Kidney (tissue), 22 donors: ENCODE measurements around the gene MEN1. TPM values are rescaled to one million over a fixed set of nuclear protein-coding genes. Genes with fewer than 3 reads are reported as not detected.

Experiments
- DNase-seq, 5 donors: peaks; one replicate each; pipeline ENCODE4 v3.0.0-alpha.2; 2013 to 2020
- FAIRE-seq: peaks from 2 replicates; lab custom pipeline; 2012; peaks lifted over from hg19 to GRCh38; lab: Jason Lieb, UNC
- H3K27ac ChIP-seq, 2 donors: one replicate each; pipeline ENCODE4 v1.7.0; 2013; ENCODE audit warnings: low read depth in 2 of 2, low read length in 2 of 2, inconsistent platforms in 1 of 2
- H3K27me3 ChIP-seq: one replicate; pipeline ENCODE4 v1.7.1; 2013; ENCODE audit warnings: low read length, inconsistent platforms; ENCODE audit not compliant: control insufficient read depth, insufficient read depth
- H3K36me3 ChIP-seq, 3 donors: one replicate each; pipeline versions ENCODE4 v1.7.0 to v1.7.1; 2013; ENCODE audit warnings: low read length in 3 of 3, control low read depth in 1 of 3, inconsistent platforms in 1 of 3; ENCODE audit not compliant: insufficient read depth in 3 of 3, control insufficient read depth in 2 of 3
- H3K4me1 ChIP-seq, 3 donors: one replicate each; pipeline versions ENCODE4 v1.7.0 to v1.7.1; 2013; ENCODE audit warnings: low read length in 3 of 3, inconsistent platforms in 1 of 3, low read depth in 1 of 3; ENCODE audit not compliant: control insufficient read depth in 2 of 3, insufficient read depth in 2 of 3
- H3K4me3 ChIP-seq, 3 donors: one replicate each; pipeline versions ENCODE4 v1.7.0 to v1.8.1; 2013; ENCODE audit warnings: low read length in 3 of 3, control low read depth in 1 of 3, inconsistent platforms in 1 of 3
- H3K9ac ChIP-seq, 3 donors: one replicate each; pipeline versions ENCODE4 v1.7.0 to v1.7.1; 2013; ENCODE audit warnings: low read length in 3 of 3, control low read depth in 1 of 3, inconsistent platforms in 1 of 3
- H3K9me3 ChIP-seq, 3 donors: one replicate each; pipeline versions ENCODE4 v1.7.0 to v1.7.1; 2013; ENCODE audit warnings: low read length in 3 of 3, control low read depth in 1 of 3, inconsistent platforms in 1 of 3; ENCODE audit not compliant: control insufficient read depth in 2 of 3, insufficient read depth in 1 of 3
- CTCF ChIP-seq: IDR thresholded peaks from 3 replicates; pipeline ENCODE4 v1.5.1; 2012; ENCODE audit warnings: mild to moderate bottlenecking, moderate library complexity, borderline replicate concordance; ENCODE audit not compliant: insufficient read depth; ENCODE audit errors: extremely low read depth
- intact Hi-C: fragments of 100-400 bp; cut with DNase I; formaldehyde crosslinking; loops from one replicate; pipeline ENCODE4 v1.11.1; 2022
- long read RNA-seq, 10 donors: library from polyadenylated mRNA in 1 of 10; unstranded in 1 of 10; transcript quantifications; one replicate each; pipeline ENCODE4 v2.0.0 and lab custom pipeline, GENCODE V29; 2021 to 2026
- polyA plus RNA-seq: library from polyadenylated mRNA; stranded (reverse); fragments of 350-450 nt; fragmentation: Illumina TruSeq; extraction: RNeasy Lipid Tissue Mini Kit (QIAGEN cat#74804); gene quantifications from one replicate; pipeline ENCODE4 v1.2.3, GENCODE V29; 2014; ENCODE audit warnings: low read depth, low replicate concordance; ENCODE audit not compliant: insufficient read depth
- total RNA-seq: library from RNA; stranded (reverse); fragmentation: NEBNext Ultra II Directional; extraction: Animal tissue kit (Norgen Biotek cat#: 25700); gene quantifications from one replicate; pipeline ENCODE4 v1.2.1, GENCODE V29; 2021
- donor health status: control.
- donor health status: control.
- donor health status: control.
- donor health status: control.
- donor health status: control.
- donor health status: DM: yes; HTN: yes; CAD: no.
- donor health status: Normal renal cell carcinoma (clear cell type).

The MEN1 gene
- 20.9 TPM for total RNA-seq
- 24.0 TPM for polyA plus RNA-seq
- long read RNA-seq, donor 1, partial matches to known transcripts: 0 of 4 reads
- long read RNA-seq, donor 1, other reads (novel, unspliced or antisense): 0 of 4 reads
- long read RNA-seq, donor 2, partial matches to known transcripts: 0 of 6 reads
- long read RNA-seq, donor 2, other reads (novel, unspliced or antisense): 0 of 6 reads
- long read RNA-seq, donor 3, partial matches to known transcripts: 0 of 1 reads
- long read RNA-seq, donor 3, other reads (novel, unspliced or antisense): 0 of 1 reads
- long read RNA-seq, donor 4, partial matches to known transcripts: 0 of 8 reads
- long read RNA-seq, donor 4, other reads (novel, unspliced or antisense): 0 of 8 reads
- long read RNA-seq, donor 5: 0 reads
- long read RNA-seq, donor 6: 0 reads
- long read RNA-seq, donor 7, partial matches to known transcripts: 2 of 17 reads
- long read RNA-seq, donor 7, other reads (novel, unspliced or antisense): 10 of 17 reads
- long read RNA-seq, donor 8, partial matches to known transcripts: 0 of 1 reads
- long read RNA-seq, donor 8, other reads (novel, unspliced or antisense): 0 of 1 reads
- long read RNA-seq, donor 9, partial matches to known transcripts: 0 of 1 reads
- long read RNA-seq, donor 9, other reads (novel, unspliced or antisense): 0 of 1 reads
- long read RNA-seq, donor 10, partial matches to known transcripts: 0 of 6 reads
- long read RNA-seq, donor 10, other reads (novel, unspliced or antisense): 0 of 6 reads

- H3K27me3 ChIP-seq: no peaks in the 10 kb centered on the region
- H3K9me3 ChIP-seq: no peaks in the 10 kb centered on the region
- FAIRE-seq: peak; percentile 90
- peak; percentile 98 to 99 (median 98) for DNase-seq
- intact Hi-C loops: no loop called here
- H3K4me1 ChIP-seq: peaks cover 0 to 7% (median 4%) of the 10 kb centered on the region in 3 donors
- TF ChIP-seq CTCF: no peak
- peak within 1 kb of the TSS; percentile 16 to 61 (median 33) for H3K9ac ChIP-seq
- peak within 1 kb of the TSS; percentile 54 to 85 (median 64) for H3K4me3 ChIP-seq
- H3K27ac ChIP-seq: peak within 1 kb of the TSS; percentile 53 to 63
- H3K36me3 ChIP-seq: peaks cover 0 to 11% (median 4%) of the 10 kb centered on the region in 3 donors
Observed at GRCh38 chr11:64810271-64810890, at the start of gene MEN1. Gene MEN1, minus strand, starts transcription at chr11:64810551. Its CDS starts 442 bp downstream, at chr11:64810109.

- Histone ChIP-seq H3K27me3 (no peaks in the 10 kb centered on the region), H3K9me3 (no peaks in the 10 kb centered on the region), H3K4me1 (peaks cover 0 to 47% (median 13%) of the 10 kb centered on the region in 3 donors), H3K27ac (peak overlapping the region in 1 of 2 donors; percentile 60), H3K36me3 (peaks cover 0 to 20% (median 13%) of the 10 kb centered on the region in 3 donors), H3K4me3 (no peak overlapping the region), H3K9ac (no peak overlapping the region)
- intact Hi-C loops: no loop called here
- no peak for TF ChIP-seq CTCF
- FAIRE-seq (no peak), DNase-seq (peak in 1 of 5 donors; percentile 76)
Observed at GRCh38 chr11:64859542-64860414, 49.4 kb upstream of the MEN1 start.

GRCh38 chr11:64858467-64859263 is 48.3 kb upstream of the MEN1 start:
- no peak overlapping the region for H3K4me3 ChIP-seq
- no peak overlapping the region for H3K27ac ChIP-seq
- H3K27me3 ChIP-seq: no peaks in the 10 kb centered on the region
- intact Hi-C loops: no loop called here
- H3K4me1 ChIP-seq: peaks cover 0 to 45% (median 6%) of the 10 kb centered on the region in 3 donors
- no peak for TF ChIP-seq CTCF
- no peaks in the 10 kb centered on the region for H3K9me3 ChIP-seq
- H3K9ac ChIP-seq: no peak overlapping the region
- H3K36me3 ChIP-seq: peaks cover 0 to 20% (median 13%) of the 10 kb centered on the region in 3 donors
- DNase-seq (peak in 1 of 5 donors; percentile 77), FAIRE-seq (no peak)
